GM21576 (cell line): ENCODE results near the gene NT5C1A.

Experiments
- ATAC-seq: cut with Tn5 transposase; IDR thresholded peaks from one replicate; pipeline ENCODE4 v1.9.1; 2021; ENCODE audit warnings: mild to moderate bottlenecking, moderate library complexity; ENCODE audit not compliant: unreplicated experiment

Gene NT5C1A

GRCh38 chr1:39690225-39690624, 18.3 kb upstream of the NT5C1A start:
- no peak for ATAC-seq

DNA sequence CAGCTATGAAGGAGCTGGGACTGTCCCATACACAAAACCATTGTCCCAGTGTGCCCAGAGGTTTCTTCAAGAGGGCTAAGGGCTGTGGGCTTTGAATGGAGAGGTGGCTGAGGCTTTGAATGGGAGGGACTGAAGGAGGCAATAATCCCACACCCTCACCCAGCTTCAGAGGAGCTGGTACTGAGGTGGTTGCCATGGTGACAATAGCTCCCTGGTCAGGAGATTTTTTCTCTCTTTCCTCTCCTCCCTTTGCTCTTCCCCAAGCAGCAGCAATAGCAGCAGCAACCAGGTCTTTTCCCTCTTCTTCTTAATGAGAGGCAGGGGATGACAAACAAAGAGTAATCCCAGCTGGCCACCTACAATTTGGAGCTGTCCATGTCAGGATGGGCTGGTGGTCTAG, 17.7 kb upstream of the NT5C1A start:
- ATAC-seq, result no peak

- ATAC-seq, result no peak
These were observed 17.3 kb upstream of the NT5C1A start for GRCh38 chr1:39689214-39689613.

DNA sequence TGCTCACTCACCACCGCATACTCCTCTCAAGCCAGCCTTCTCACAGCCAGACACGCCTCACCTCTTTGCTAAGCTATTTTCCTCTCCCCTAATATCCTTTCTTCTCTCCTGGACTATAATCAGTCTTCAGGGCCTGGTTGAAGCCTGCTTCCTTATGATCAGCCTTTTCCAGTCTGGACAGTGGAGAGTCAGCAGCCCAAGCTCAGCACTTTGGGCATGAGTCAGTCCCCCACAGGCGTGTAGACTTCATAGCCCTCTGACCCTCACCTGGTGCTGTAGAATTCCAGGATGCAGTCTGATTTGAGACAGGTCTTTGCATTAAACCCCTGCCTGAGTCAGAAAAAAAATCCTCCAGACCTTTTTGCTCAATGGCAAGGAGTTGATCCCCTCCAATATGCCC, 16.8 kb upstream of the NT5C1A start:
- ATAC-seq, result no peak

DNA sequence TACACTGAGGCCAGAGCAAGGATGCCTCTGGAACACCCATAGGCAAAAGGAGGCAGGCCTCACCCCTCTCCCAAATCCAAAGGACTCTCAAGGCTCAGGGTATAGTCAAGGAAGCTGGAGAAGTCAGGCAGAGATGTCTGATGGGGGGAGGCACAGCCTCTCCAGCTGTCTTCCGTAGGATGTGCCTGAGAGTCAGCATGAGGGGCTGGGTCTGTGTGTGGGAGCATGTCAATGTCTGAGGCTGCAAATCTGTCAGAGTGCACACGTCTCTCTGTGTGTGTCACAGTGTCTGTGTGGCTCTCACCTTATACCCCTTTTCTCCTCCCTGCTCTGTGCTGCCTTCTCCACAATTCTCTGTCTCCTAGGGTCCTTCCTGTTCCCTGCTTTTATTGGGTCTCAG, 15.3 kb upstream of the NT5C1A start:
- no peak for ATAC-seq

DNA sequence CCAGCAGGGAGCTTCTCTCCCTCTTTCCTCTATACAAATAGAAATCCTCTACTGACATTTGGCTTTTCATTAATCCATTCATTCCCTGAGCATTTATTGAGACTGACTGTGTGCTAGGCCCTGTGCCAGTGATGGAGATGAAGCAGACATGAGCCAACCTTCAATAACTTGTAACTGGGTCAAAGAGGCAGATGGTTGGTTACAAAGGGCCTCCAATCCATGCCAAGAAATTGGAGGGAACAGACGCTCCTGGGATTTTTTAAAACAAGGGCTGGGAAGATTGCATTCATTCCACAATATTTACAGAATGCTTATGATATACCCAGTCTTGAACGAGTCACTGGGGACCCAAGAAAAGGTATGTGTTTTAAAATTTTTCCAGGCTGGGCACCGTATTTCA, 13.2 kb upstream of the NT5C1A start:
- no peak for ATAC-seq

- no peak for ATAC-seq
These were observed 12.4 kb upstream of the NT5C1A start for GRCh38 chr1:39684313-39684664.

GRCh38 chr1:39683591-39684312, 11.8 kb upstream of the NT5C1A start:
- ATAC-seq, result no peak

- ATAC-seq, result no peak
These were observed 10.1 kb upstream of the NT5C1A start for GRCh38 chr1:39681999-39682398.

DNA sequence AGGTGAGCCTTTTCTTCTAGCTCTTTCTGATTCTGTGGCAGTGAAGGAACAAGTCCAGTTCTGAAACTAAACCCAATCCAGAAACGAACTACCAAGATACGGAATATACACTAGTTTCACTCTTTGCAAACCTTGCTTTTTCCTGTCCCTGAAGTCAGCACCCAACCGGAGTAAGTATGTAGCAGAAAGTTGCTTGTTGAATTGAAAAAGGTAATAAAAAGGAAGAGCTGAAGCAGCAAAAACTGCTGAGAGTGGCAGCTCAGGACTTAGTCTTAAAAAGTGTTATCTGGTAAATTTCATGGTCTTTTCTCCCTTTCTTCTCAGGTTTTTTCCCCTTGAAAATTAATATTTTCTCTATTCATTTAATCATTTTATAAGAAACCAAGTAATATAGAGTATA, 9.4 kb upstream of the NT5C1A start:
- ATAC-seq, result no peak

GRCh38 chr1:39680751-39681150, 8.8 kb upstream of the NT5C1A start:
- ATAC-seq, result no peak

- no peak for ATAC-seq
These were observed 7.9 kb upstream of the NT5C1A start for GRCh38 chr1:39679821-39680220.

DNA sequence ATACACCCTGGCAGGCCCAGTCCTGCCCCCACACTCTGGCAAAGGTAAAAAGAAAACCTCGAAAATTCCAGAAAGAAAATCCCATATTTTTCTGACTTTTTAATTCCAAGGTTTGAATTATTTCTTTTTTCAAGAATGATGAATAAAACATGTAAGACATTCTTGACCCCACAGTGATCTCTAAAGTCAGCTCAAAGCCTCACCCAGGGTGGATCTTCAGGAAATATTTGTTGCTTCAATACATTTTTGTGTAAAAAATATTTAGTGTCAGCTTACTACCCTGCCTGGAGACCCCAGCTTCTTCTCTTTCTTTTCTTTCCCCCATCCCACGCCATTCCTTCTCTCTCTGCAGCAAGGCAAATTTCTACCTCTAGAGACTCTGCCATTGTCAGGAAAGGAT, 7.0 kb upstream of the NT5C1A start:
- ATAC-seq, result no peak

DNA sequence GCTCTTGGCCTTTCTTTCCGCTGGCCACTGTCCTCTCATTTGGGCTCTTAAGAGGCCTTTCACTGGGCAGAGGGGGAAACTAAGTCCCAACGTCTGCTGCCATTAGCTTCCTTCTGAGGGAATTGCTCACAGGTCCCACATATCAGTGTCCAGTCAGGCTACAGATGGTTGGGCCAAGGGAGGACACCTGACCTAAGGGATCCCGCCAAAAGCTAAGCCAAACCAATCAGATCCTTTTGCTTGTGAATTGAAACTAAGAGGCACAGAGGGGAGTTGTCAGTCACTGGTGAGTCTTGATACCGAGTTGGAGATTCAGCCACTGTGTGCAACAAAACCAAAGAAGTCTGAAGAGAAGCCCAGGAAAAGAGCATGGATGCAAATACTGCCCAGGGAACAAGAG, 5.7 kb upstream of the NT5C1A start:
- ATAC-seq, result no peak

GRCh38 chr1:39676948-39677548, 5.1 kb upstream of the NT5C1A start:
- ATAC-seq, result no peak

DNA sequence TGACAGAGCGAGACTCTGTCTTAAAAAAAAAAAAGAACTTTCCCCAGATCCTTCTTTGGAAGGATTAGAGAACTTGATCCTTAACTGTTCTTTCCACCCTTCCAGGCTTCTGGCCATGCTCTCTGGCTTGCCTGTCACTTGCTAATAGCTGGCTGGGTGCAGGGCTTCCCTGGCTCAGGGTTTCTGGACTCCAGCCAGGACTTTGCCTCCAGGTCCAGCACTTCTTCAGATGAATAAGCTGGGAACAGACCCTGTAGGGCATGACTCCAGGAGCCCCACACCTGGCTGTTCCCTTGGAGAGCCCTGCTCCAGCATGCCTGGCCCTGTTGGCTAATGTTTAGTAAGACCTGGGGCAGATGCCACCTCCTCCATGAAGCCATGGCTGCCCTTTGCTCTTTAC, 3.3 kb upstream of the NT5C1A start:
- no peak for ATAC-seq

- no peak for ATAC-seq
These were observed 1.3 kb upstream of the NT5C1A start for GRCh38 chr1:39673215-39673614.

DNA sequence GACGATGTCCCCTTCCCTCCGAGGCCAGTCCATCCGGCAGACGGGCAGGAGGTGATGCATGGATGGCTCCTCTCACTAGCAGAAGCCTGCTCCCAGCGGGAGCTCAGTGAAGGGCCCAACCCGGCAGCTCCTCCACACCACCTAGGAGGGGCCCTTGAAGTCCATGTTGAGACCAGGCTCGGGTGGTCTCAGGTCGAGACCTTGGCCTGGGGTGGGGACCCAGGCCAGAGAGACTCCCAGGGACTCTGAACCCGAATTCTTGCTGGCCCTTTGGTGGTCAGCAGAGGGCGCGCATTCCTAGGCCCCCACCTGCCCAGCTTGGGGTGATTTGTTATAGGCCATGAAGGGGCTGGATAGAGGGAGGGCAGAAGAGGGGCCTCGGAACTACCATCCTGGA, 642 bp upstream of the NT5C1A start:
- ATAC-seq, result no peak

DNA sequence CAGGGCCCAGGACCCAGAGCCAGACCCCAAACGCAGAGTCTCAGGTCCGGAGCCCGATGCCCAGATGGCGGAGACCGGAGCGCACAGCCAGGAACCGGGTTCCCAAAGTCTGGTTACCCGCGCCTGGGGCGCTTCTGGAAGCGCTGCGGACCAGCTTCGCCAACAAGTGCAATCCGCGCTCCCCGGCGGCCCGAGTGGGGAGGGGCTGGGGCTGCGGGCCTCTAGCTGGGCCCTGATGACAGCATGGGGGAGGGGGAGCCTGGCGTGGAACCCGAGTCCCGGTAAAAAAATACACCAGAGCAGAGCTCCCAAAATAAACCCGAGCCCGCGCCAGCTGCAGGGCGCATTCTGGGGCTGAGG, 494 bp downstream of the NT5C1A start:
- no peak for ATAC-seq

DNA sequence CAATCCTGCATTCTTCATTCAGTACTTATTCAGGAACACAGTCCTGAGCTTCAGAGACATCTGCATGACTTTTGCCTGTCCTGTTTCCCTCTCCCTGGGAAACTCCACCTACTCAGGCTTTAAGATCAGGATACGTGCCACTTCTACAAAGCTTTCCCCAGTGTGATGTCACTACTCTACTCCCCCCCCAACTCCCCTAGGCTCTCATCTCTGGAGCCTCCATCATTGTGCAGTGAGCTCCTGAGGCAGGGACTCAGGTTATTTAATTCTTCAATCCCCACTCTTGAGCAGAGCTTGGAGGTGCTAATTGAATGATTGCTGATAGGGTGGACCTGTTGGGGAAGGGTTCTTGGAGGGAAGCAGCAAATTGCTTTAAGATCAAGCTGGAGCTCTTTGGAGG, 1.2 kb downstream of the NT5C1A start:
- ATAC-seq, result no peak

- no peak for ATAC-seq
These were observed 3.0 kb downstream of the NT5C1A start for GRCh38 chr1:39668894-39669293.

GRCh38 chr1:39668111-39668510, 3.8 kb downstream of the NT5C1A start:
- ATAC-seq, result no peak

DNA sequence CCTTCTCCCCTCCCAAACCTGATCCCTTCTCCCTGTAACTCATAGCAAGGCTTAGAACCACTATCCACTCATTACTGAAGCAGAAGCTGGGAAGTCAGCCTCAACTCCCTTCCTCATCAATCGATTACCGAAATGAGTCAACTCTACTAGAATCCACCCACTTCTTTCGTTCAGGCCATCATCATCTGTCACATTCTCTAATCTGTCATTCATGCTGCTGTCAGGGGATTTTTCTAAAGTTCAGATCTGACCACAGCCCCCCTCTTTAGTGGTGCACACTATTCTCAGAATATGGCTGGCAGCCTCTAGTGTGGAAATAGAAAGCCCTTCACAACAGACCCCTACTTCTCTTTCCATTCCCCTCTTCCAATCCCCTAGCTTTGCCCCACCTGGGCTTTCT, 5.1 kb downstream of the NT5C1A start:
- peak; percentile 81 for ATAC-seq
